HG03558 (cell line): ENCODE data around the gene PROM1.

ENCODE experiments used
- ATAC-seq: cut with Tn5 transposase; IDR thresholded peaks from one replicate; pipeline ENCODE4 v1.9.1; 2021; ENCODE audit warnings: moderate number of reproducible peaks; ENCODE audit not compliant: unreplicated experiment; ENCODE audit errors: extremely low read depth

PROM1 gene

DNA sequence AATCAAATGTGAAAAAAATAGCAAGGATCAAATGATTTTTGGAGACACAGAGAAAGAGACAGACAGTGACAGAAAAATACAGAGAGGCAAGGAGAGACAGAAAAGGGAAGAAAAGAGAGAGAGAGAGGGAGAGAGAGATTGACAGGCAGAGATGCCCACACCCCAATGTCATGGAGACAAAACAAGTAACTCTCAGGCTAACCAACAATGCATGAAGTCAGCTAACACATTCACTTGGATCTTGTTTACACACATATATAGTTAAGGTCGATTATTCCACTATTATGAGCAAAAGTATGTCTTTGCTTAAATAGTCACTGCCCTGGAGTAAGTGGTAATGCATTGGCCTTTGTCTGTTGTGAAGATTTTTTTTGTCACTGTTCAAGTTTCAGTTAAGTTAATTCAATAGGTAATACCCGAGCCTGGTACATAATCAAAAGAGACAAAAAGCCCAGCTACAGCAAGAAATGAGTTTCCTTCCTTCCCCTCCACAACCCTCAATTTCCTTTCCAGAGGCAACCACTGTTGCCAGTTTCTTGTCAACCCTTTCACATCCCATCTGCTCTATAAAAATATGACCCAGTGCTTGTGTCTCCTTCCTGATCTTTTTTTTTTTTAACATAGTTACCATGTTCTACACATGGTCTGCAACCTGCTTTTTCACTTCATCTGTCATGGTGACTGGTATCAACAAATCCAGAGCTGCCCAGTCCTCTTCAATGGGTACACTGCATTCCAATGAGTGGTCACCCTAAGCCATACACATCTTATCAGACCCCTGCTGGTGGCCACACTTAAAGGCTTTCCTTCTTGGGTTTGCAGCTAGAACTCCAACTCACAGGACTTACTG, 52.1 kb downstream of the PROM1 start:
- ATAC-seq, result no peak

DNA sequence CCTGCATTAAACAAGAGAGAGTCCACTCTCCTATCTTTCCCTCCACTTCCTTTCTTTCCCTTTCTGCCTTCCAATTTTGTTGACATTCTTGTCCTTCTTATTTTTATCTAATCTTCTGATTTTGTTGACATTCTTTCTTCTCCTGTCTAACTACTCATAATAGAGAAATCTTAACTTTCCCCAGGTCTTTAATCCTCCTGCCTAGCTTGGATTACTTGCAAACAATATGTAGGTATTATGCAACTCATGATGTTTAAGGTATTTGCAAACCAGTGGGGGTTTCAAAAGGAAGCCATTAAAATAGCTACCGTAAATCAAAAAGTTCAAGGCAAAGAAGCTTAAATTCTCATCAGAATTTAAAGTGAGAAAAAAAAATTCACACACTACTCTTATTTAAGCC, 53.9 kb downstream of the PROM1 start:
- no peak for ATAC-seq

DNA sequence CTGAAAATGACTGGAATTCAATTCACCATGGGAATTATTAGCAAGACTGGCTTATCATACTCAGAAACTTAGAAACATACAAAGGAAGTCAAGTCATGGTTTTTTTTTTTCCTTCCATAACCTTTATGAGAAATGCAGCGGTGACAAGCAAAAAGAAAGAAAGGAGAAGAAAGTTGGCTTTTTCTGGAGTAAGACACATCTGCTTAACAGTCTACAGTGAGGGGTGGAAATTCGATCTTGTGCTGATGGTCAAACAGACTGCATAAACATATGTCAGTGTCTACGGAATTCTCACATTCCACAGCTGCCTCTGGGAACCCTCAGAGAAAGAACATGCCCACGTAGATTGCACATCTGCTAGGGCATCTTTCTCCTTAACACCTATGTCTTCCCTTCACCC, 54.6 kb downstream of the PROM1 start:
- ATAC-seq, result no peak

GRCh38 chr4:16027626-16028025, 56.2 kb downstream of the PROM1 start:
- no peak for ATAC-seq

- ATAC-seq, result no peak
These were observed 56.7 kb downstream of the PROM1 start for GRCh38 chr4:16027114-16027513.

DNA sequence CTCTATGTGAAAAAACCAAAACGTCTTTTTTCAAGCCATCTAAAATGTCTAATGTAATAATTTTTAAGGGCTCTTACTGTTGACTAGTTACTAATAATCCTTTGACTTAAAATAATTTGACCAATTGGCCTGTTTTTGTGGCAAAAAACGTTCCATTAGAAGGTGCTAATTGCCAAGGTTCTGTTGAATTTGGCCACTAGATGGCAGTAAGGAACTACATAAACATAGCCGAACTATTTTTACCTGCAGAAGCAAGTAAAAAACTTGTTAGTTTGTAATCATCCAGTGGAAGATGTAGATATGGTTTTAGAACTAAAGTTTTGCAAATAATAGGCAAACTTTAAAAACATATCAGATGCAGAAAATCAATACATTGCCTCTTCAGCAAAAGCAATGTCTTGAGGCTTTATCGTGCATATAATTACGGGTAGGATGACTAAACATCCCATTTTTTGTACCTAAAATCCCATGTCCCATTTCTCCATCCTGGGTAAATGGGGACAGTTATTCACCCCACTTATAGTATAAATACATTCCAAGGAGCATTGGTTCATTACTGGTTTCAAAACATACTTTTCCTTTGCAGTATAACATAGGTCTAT, 57.6 kb downstream of the PROM1 start:
- ATAC-seq, result no peak

DNA sequence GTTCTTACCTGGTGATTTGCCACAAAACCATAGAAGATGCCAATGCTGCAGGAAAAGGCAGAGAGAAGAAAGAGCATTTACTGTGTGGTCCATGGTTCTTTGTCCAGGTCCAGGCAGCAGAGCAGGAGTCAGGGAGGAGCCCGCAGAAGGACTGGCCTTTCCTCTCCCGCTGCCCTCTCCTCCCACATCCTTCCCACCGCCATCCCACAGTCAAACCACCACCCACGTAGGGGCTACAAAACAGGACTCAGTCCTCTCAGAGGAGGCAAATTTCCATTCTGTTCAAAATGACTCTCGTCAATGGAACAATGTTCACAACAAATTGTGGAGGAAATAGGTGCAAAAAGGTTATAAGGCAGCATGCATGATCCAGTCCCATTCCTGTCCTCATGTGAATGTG, 58.6 kb downstream of the PROM1 start:
- no peak for ATAC-seq

GRCh38 chr4:16023776-16024408, 59.9 kb downstream of the PROM1 start:
- ATAC-seq, result no peak

DNA sequence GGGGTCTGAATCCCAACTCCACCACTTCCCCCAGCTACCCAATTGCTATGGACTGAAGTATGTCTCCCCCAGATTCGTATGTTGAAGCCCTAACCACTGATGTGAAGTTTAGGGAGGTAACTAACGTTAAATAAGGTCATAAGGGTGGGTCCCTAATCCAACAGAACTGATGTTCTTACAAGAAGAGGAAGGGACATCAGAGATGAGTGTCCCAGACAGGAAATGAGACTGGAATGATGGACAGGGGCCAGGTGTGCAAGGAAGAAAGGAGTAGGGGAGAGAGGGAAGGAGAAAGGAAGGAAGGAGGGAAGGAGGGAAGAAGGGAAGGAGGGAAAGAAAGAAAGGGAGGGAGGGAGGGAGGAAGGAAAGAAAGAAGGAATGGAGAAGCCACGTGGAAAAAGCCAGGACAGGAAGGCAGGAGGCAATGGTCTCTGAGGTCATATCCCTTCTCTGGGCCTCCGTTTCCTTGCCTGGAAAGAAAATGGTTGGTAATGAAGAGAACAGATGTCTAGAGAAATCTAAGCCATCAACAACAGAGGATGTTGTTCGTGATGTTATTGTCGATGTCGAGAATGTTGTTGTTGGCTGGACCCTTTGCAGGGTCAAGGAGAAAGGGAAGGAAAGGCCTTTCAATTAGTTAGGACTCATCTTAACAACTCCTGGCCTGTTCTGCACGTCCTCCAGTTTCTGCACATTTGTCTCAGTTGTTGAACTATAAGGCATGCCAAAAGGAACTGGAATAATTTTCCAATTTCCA, 61.8 kb downstream of the PROM1 start:
- no peak for ATAC-seq

- ATAC-seq, result no peak
These were observed 64.2 kb downstream of the PROM1 start for GRCh38 chr4:16019649-16020048.

GRCh38 chr4:16018841-16019240, 65.0 kb downstream of the PROM1 start:
- ATAC-seq, result no peak

- no peak for ATAC-seq
These were observed 65.7 kb downstream of the PROM1 start for GRCh38 chr4:16018061-16018676.

DNA sequence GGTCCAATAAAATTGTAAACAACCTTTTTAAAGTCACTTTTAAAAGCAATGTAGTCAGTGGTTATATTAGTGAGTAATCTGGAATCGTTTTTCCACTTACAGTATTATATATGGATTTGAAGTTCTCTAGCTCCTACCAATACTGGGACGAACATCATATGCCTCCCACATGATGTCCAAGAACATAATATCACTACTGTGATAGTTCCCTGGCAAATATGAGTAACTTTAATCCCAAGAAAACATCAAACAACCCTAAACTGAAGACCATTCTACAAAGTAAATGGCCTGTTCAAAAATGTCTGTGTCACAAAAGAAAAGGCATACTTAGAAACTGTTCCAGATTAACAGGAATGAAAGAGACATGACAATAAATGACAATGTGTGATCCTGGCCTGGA, 67.3 kb downstream of the PROM1 start:
- no peak for ATAC-seq

DNA sequence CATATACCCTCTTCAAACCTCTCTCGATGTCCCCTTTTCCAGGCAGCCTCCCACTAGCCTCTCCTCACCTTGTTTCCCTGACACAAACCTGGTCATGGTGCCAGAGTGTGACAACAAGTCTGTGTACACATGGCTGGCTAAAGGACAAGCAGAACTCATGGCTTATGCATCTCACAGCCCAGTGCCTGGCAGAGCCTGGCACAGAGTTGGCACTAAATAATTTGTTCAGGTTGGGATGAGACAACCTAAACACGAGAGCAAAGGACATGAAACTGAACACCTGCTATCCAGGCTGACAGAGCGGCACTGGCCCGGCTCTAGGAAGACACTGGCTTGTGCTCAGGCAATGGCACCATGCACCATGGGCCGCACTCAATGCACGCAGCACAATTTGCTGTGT, 72.7 kb downstream of the PROM1 start:
- ATAC-seq, result no peak

DNA sequence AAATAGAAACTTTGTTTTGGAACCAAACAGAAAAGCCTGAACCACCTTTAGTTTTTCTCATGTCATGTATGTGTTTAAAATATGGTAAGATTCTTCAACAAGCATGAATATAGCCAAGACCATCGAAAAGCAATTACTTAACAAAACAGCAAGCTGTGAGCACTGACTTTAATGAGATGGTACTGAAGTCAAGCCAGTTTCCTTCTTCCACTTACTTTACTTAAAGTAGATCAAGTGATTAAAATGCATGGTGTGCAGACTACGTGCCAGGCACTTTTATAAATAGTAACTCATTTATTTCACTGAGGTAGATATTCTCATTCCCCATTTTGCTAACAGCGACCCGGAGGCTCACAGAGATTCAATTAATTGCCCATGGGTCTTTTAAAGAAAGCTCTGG, 74.7 kb downstream of the PROM1 start:
- ATAC-seq, result no peak

DNA sequence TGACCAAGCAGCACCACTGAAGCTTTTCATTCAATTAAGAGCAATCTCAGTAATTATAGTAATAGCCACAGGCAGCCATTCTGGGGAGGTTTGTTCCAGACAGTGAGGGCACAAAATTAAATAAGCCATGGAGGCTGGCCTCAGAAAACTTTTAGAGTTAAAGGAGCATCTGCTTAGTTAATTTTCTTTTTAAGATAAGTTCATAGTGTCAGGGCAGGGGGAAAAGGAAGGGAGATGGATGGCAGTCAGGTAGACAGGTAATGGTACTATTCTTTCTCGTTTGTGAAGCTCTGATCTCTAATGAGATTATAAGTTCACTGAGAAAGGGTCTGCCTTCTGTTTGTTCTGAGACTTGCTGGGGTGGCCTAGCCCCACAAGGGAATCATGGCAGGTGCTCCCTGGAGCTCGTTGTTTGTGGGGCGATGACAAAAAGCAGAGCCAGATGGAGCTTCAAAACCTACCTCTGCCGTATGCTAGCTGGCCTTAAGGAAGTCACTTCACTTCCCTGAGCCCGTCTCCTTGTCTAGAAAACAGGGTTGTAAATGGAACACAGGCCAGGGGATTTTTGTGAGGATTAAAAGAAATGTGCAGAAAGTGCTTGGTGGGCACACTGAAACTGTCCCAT, 76.2 kb downstream of the PROM1 start:
- no peak for ATAC-seq

- ATAC-seq, result no peak
These were observed 76.9 kb downstream of the PROM1 start for GRCh38 chr4:16006771-16007446.

DNA sequence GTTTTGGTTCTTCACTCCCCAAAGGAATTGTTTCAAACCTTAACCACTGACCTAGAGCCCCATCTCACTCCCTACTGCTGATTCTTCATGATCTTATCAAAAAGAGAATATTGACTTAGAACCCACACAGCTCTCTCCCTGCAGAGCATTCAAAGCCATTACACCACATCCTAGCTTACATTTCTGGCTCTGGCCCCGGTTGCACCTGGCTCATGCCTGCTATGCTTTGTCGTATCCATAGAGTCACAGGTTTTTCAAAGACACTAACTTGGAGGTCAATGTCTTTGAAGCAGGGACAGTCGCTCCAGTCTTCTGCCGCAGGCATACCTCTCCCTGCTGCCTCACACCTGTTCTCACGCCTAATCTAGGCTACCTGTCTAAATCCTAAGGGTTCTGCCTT, 78.1 kb downstream of the PROM1 start:
- ATAC-seq, result no peak

DNA sequence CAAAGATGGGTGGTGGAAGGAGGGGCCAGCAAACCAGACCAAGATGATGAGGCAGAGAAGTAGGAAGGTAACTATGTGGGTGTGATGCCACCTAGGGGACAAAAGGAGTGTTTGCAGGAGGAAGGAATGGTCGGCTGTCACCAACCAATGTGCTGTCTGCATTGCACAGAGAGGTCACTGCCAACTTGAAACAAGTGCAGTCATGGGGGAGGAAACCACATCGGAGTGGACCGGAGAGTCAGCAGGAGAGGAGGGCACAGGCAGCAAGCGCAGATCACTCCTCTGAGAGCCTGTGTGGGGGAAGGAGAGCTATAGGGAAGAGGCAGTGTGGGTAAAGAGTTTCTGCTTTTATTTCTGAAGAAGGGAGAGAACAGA, 82.4 kb downstream of the PROM1 start:
- ATAC-seq, result peak; percentile 84
